H1 (cell line): Measurements from ENCODE around the gene SLC5A11. TPM values are rescaled to one million over a fixed set of nuclear protein-coding genes. Genes with fewer than 3 reads are reported as not detected.

ENCODE experiments used
- CTCF ChIA-PET: fragments of 300-600 bp; sonication (Branson Sonifier 250); formaldehyde crosslinking; loops from one replicate; lab custom pipeline; 2021; ENCODE audit not compliant: partially characterized antibody; lab: Charles Lee
- POLR2A ChIA-PET: fragments of 300-600 bp; sonication (Branson Sonifier 250); formaldehyde crosslinking; loops from one replicate; lab custom pipeline; 2021; ENCODE audit warnings: inconsistent platforms; ENCODE audit not compliant: partially characterized antibody; lab: Charles Lee
- DNase-seq, 2 experiments: peaks; one replicate each; pipeline versions ENCODE4 v3.0.0 to v3.0.0-alpha.2; 2010 to 2022; ENCODE audit warnings: low spot score in 2 of 2, low read depth in 1 of 2, mixed read lengths in 1 of 2
- FAIRE-seq: peaks from 2 replicates; lab custom pipeline; 2011; peaks lifted over from hg19 to GRCh38; lab: Jason Lieb, UNC
- H2AFZ ChIP-seq: 2 replicates; pipeline ENCODE4 v1.8.1; 2012; ENCODE audit warnings: low read length, inconsistent platforms
- H2AK5ac ChIP-seq: 2 replicates; pipeline ENCODE4 v1.6.1; 2013; ENCODE audit warnings: low read depth, low read length
- H2BK120ac ChIP-seq: replicated peaks from 2 replicates; pipeline ENCODE3; 2013; ENCODE audit warnings: low read depth, low read length, inconsistent platforms
- H2BK12ac ChIP-seq: 2 replicates; pipeline ENCODE4 v1.6.1; 2013; ENCODE audit warnings: low read depth, low read length
- H2BK15ac ChIP-seq: 2 replicates; pipeline ENCODE4 v1.6.1; 2013; ENCODE audit warnings: low read length
- H2BK20ac ChIP-seq: 2 replicates; pipeline ENCODE4 v1.6.1; 2013; ENCODE audit warnings: low read length
- H2BK5ac ChIP-seq: 2 replicates; pipeline ENCODE4 v1.6.1; 2013; ENCODE audit warnings: low read depth, low read length
- H3K14ac ChIP-seq: 2 replicates; pipeline ENCODE4 v1.6.1; 2013; ENCODE audit warnings: inconsistent platforms; ENCODE audit not compliant: insufficient read length
- H3K18ac ChIP-seq: 2 replicates; pipeline ENCODE4 v1.6.1; 2013; ENCODE audit warnings: low read length; ENCODE audit errors: extremely low read depth
- H3K23ac ChIP-seq: 2 replicates; pipeline ENCODE4 v1.6.1; 2013; ENCODE audit warnings: inconsistent platforms; ENCODE audit not compliant: insufficient read length
- H3K23me2 ChIP-seq: 2 replicates; pipeline ENCODE4 v1.6.1; 2013; ENCODE audit warnings: low read depth, low read length
- H3K27ac ChIP-seq: 2 replicates; pipeline ENCODE4 v1.6.1; 2011; ENCODE audit warnings: low read depth, low read length, inconsistent platforms
- H3K27me3 ChIP-seq, 4 experiments: replicated peaks in 1 of 4; 1 replicate in 1 of 4; 2 replicates in 3 of 4; pipeline versions ENCODE4 v1.6.1 to v1.8.1; 2011 to 2013; ENCODE audit warnings: low read length in 3 of 4, mild to moderate bottlenecking in 3 of 4, inconsistent platforms in 2 of 4, mixed read lengths in 2 of 4, moderate library complexity in 1 of 4; ENCODE audit not compliant: control insufficient read depth in 3 of 4, insufficient read depth in 3 of 4; ENCODE audit errors: extremely low read depth in 1 of 4
- H3K36me3 ChIP-seq, 4 experiments: 2 replicates each; pipeline versions ENCODE4 v1.6.1 to v1.8.1; 2011 to 2013; ENCODE audit warnings: mild to moderate bottlenecking in 4 of 4, low read length in 3 of 4, moderate library complexity in 2 of 4, control low read depth in 1 of 4, inconsistent platforms in 1 of 4; ENCODE audit not compliant: insufficient read depth in 4 of 4, control insufficient read depth in 2 of 4
- H3K4ac ChIP-seq: replicated peaks from 2 replicates; pipeline ENCODE3; 2013; ENCODE audit warnings: low read length, low read depth, mixed read lengths, inconsistent platforms; ENCODE audit not compliant: insufficient read length
- H3K4me1 ChIP-seq, 4 experiments: replicated peaks in 1 of 4; 1 replicate in 1 of 4; 2 replicates in 3 of 4; pipeline versions ENCODE4 v1.6.1 to v1.8.1; 2011 to 2013; ENCODE audit warnings: low read length in 3 of 4, inconsistent platforms in 2 of 4, mixed read lengths in 1 of 4; ENCODE audit not compliant: insufficient read depth in 4 of 4, control insufficient read depth in 3 of 4
- H3K4me2 ChIP-seq, 2 experiments: 2 replicates each; pipeline versions ENCODE4 v1.6.1 to v1.8.1; 2011 to 2013; ENCODE audit warnings: low read depth in 2 of 2, low read length in 2 of 2, control low read depth in 1 of 2, inconsistent platforms in 1 of 2, mild to moderate bottlenecking in 1 of 2; ENCODE audit not compliant: insufficient read depth in 1 of 2
- H3K4me3 ChIP-seq, 4 experiments: fragments of 200-600, 300-600 bp in 1 of 4; sonication (generic), shearing (Covaris generic), sonication (Bioruptor Twin) in 1 of 4; 2 replicates each; pipeline versions ENCODE4 v1.5.1 to v1.8.1; 2011 to 2016; ENCODE audit warnings: low read length in 4 of 4, low read depth in 3 of 4, control low read depth in 2 of 4, inconsistent platforms in 2 of 4, mild to moderate bottlenecking in 2 of 4, mixed read lengths in 1 of 4, moderate library complexity in 1 of 4; ENCODE audit not compliant: insufficient read depth in 2 of 4; ENCODE audit errors: extremely low read depth in 1 of 4
- H3K56ac ChIP-seq: replicated peaks from 2 replicates; pipeline ENCODE3; 2013; ENCODE audit warnings: low read depth, mild to moderate bottlenecking, mixed read lengths, low read length, inconsistent platforms; ENCODE audit not compliant: insufficient read length
- H3K79me1 ChIP-seq: 2 replicates; pipeline ENCODE4 v1.6.1; 2013; ENCODE audit warnings: low read depth, low read length, control low read depth
- H3K79me2 ChIP-seq, 2 experiments: 2 replicates each; pipeline versions ENCODE4 v1.6.1 to v1.8.1; 2012 to 2013; ENCODE audit warnings: low read length in 2 of 2, mild to moderate bottlenecking in 2 of 2, inconsistent platforms in 1 of 2; ENCODE audit not compliant: insufficient read depth in 2 of 2, control insufficient read depth in 1 of 2
- H3K9ac ChIP-seq, 4 experiments: replicated peaks in 1 of 4; 1 replicate in 1 of 4; 2 replicates in 3 of 4; pipeline versions ENCODE4 v1.6.1 to v1.8.1; 2011 to 2013; ENCODE audit warnings: low read depth in 3 of 4, low read length in 3 of 4, control low read depth in 2 of 4, mild to moderate bottlenecking in 2 of 4, moderate library complexity in 2 of 4, inconsistent platforms in 1 of 4; ENCODE audit errors: extremely low read depth in 1 of 4
- H3K9me3 ChIP-seq, 2 experiments: 2 replicates each; pipeline versions ENCODE4 v1.6.1 to v1.8.1; 2012 to 2013; ENCODE audit warnings: mild to moderate bottlenecking in 2 of 2, moderate library complexity in 2 of 2, control low read depth in 1 of 2, inconsistent platforms in 1 of 2, low read depth in 1 of 2, low read length in 1 of 2, mixed read lengths in 1 of 2; ENCODE audit not compliant: insufficient read depth in 2 of 2
- H4K20me1 ChIP-seq, 2 experiments: replicated peaks in 1 of 2; 2 replicates each; pipeline versions ENCODE3 to v1.8.1; 2011 to 2013; ENCODE audit warnings: inconsistent platforms in 2 of 2, low read length in 2 of 2, mild to moderate bottlenecking in 1 of 2; ENCODE audit not compliant: insufficient read depth in 2 of 2, control insufficient read depth in 1 of 2
- H4K5ac ChIP-seq: 2 replicates; pipeline ENCODE4 v1.6.1; 2013; ENCODE audit warnings: low read length, low read depth, mixed read lengths, inconsistent platforms; ENCODE audit not compliant: insufficient read length
- H4K8ac ChIP-seq: 2 replicates; pipeline ENCODE4 v1.8.0; 2013; ENCODE audit warnings: mild to moderate bottlenecking, moderate library complexity, low read length, inconsistent platforms; ENCODE audit not compliant: insufficient read depth; ENCODE audit errors: extremely low read depth
- H4K91ac ChIP-seq: replicated peaks from 2 replicates; pipeline ENCODE3; 2013; ENCODE audit warnings: low read length, mixed read lengths, inconsistent platforms; ENCODE audit not compliant: insufficient read length
- CBX5 ChIP-seq: fragments of 300-800, 300-1000 bp; sonication (generic); IDR thresholded peaks from 2 replicates; pipeline ENCODE4 v1.7.1; 2016; ENCODE audit warnings: antibody characterized with exemption, low read length, low read depth
- CHD2 ChIP-seq: IDR thresholded peaks from 2 replicates; pipeline ENCODE4 v1.6.1; 2012; ENCODE audit warnings: low read length, improper control_type of control experiment
- GABPA ChIP-seq: IDR thresholded peaks from 2 replicates; pipeline ENCODE4 v1.6.1; 2011; ENCODE audit warnings: mild to moderate bottlenecking, low read length, moderate library complexity, borderline replicate concordance; ENCODE audit not compliant: insufficient read depth
- KDM4A ChIP-seq: IDR thresholded peaks from one replicate; pipeline ENCODE4 v1.7.1; 2012; ENCODE audit warnings: low read depth, mild to moderate bottlenecking, moderate library complexity, low read length, inconsistent platforms; ENCODE audit not compliant: severe bottlenecking
- MAFK ChIP-seq: IDR thresholded peaks from 2 replicates; pipeline ENCODE4 v1.6.1; 2012; ENCODE audit warnings: low read depth, mild to moderate bottlenecking, improper control_type of control experiment, low read length
- NRF1 ChIP-seq: IDR thresholded peaks from 2 replicates; pipeline ENCODE4 v1.6.1; 2011; ENCODE audit warnings: mild to moderate bottlenecking, low read depth, low read length, improper control_type of control experiment
- POU5F1 ChIP-seq: IDR thresholded peaks from 2 replicates; pipeline ENCODE4 v1.6.1; 2011; ENCODE audit warnings: low read depth, mild to moderate bottlenecking, low read length, moderate library complexity
- RBBP5 ChIP-seq: IDR thresholded peaks from 2 replicates; pipeline ENCODE4 v1.7.1; 2012; ENCODE audit warnings: low read depth, mild to moderate bottlenecking, inconsistent platforms, low read length, moderate library complexity, borderline replicate concordance
- RNF2 ChIP-seq: fragments of 200-900, 300-1000 bp; sonication (generic); IDR thresholded peaks from 2 replicates; pipeline ENCODE4 v1.7.1; 2016; ENCODE audit warnings: borderline replicate concordance, low read depth, mild to moderate bottlenecking, antibody characterized with exemption, low read length; ENCODE audit not compliant: poor library complexity, severe bottlenecking; ENCODE audit errors: missing control alignments
- SP4 ChIP-seq: IDR thresholded peaks from 2 replicates; pipeline ENCODE4 v1.6.1; 2012; ENCODE audit warnings: low read length, inconsistent platforms
- SRF ChIP-seq: IDR thresholded peaks from 2 replicates; pipeline ENCODE4 v1.6.1; 2011; ENCODE audit warnings: mild to moderate bottlenecking, low read depth, low read length, moderate library complexity
- SUZ12 ChIP-seq: fragments of 200-600 bp; sonication (generic); IDR thresholded peaks from 2 replicates; pipeline ENCODE4 v1.6.1; 2012; ENCODE audit warnings: mild to moderate bottlenecking, inconsistent platforms, low read length, moderate library complexity, mixed read lengths
- TAF7 ChIP-seq: optimal IDR thresholded peaks from 2 replicates; pipeline ENCODE3; 2011; ENCODE audit warnings: low read depth, mild to moderate bottlenecking, inconsistent platforms, low read length, moderate library complexity, borderline replicate concordance
- TCF12 ChIP-seq: IDR thresholded peaks from 2 replicates; pipeline ENCODE4 v1.6.1; 2011; ENCODE audit warnings: low read depth, mild to moderate bottlenecking, low read length
- TEAD4 ChIP-seq: IDR thresholded peaks from 2 replicates; pipeline ENCODE4 v1.6.1; 2012; ENCODE audit warnings: low read depth, low read length, inconsistent platforms, mixed read lengths
- WGBS, 2 experiments: shearing (Covaris generic) in 1 of 2; methylation state at CpG; one replicate each; pipeline versions ENCODE4 v1.1.6 to v1.1.7; 2013 to 2015; ENCODE audit warnings: low lambda C conversion rate in 2 of 2, mixed read lengths in 2 of 2, inconsistent platforms in 1 of 2, low coverage in 1 of 2, missing lambda C conversion rate in 1 of 2; ENCODE audit not compliant: insufficient replicate concordance in 2 of 2, insufficient coverage in 1 of 2, insufficient read length in 1 of 2; ENCODE audit errors: extremely low coverage in 1 of 2, missing lambda C conversion rate in 1 of 2; 5-methylcytosine and 5-hydroxymethylcytosine counted together
- polyA plus RNA-seq, 7 experiments: library from polyadenylated mRNA; depleted of rRNA in 3 of 7; stranded (reverse) in 5 of 7; unstranded in 2 of 7; fragments of >200 nt in 5 of 7; fragments of 200-250 nt in 2 of 7; gene quantifications; 1 replicate in 5 of 7; 2 replicates in 1 of 7; 4 replicates in 1 of 7; pipeline versions ENCODE4 v1.2.1 to v1.2.3, GENCODE V29; 2011 to 2013; ENCODE audit warnings: missing spikeins in 2 of 7, mixed read lengths in 2 of 7
- total RNA-seq: library from RNA; stranded (reverse); fragmentation: NEBNext Ultra II Directional; extraction: Animal tissue kit (Norgen Biotek cat#: 25700); gene quantifications from 2 replicates; pipeline ENCODE4 v1.2.1, GENCODE V29; 2021

Gene SLC5A11
- total and polyA plus RNA-seq, 2 of the 8 experiments (the other 6 are each of a cell fraction or from before 2014, with no cell fraction given) = 0.26 to 0.59 TPM

- no peak overlapping the region for H4K91ac ChIP-seq
- no peak overlapping the region for H2BK120ac ChIP-seq
- no peak overlapping the region for H2BK20ac ChIP-seq
- no peak overlapping the region for H3K14ac ChIP-seq
- no peak overlapping the region for H4K8ac ChIP-seq
- H3K27ac ChIP-seq = no peak overlapping the region
- H3K79me1 ChIP-seq = no peaks in the 10 kb centered on the region
- H3K9me3 ChIP-seq = no peaks in the 10 kb centered on the region
- POLR2A ChIA-PET = no interaction called here
- no peak overlapping the region for H2AK5ac ChIP-seq
- H3K4me1 ChIP-seq = no peaks in the 10 kb centered on the region
- no peaks in the 10 kb centered on the region for H3K23me2 ChIP-seq
- WGBS, 2 experiments = 86% methylated on average over 10 of the region's 10 CpGs; no CpG with 5 or more reads in 1 of the 2 experiments
- no peak for DNase-seq
- no peak for FAIRE-seq
- H4K20me1 ChIP-seq = no peaks in the 10 kb centered on the region
- H3K4ac ChIP-seq = no peak overlapping the region
- H3K9ac ChIP-seq = no peak overlapping the region
- no peaks in the 10 kb centered on the region for H3K79me2 ChIP-seq
- no peak overlapping the region for H2BK12ac ChIP-seq
- no peak overlapping the region for H3K56ac ChIP-seq
- no peak overlapping the region for H2BK5ac ChIP-seq
- H3K18ac ChIP-seq = no peak overlapping the region
- no peak overlapping the region for H3K4me3 ChIP-seq
- no peaks in the 10 kb centered on the region for H3K36me3 ChIP-seq
- H3K4me2 ChIP-seq = no peak overlapping the region
- no peak overlapping the region for H2AFZ ChIP-seq
- H3K23ac ChIP-seq = no peak overlapping the region
- no peak overlapping the region for H4K5ac ChIP-seq
- H3K27me3 ChIP-seq = no peaks in the 10 kb centered on the region; a peak in 1 of 7 replicates
- H2BK15ac ChIP-seq = no peak overlapping the region
- CTCF ChIA-PET = interaction anchor here (1.0 to 1.4 kb wide), 3 partner anchors 14 to 74 kb away, joined by 3 to 4 read pairs (median 3); no protein-coding TSS in a partner anchor
- TF ChIP-seq CHD2 (no peak), TEAD4 (no peak), SRF (no peak), CBX5 (no peak), SP4 (no peak), TCF12 (no peak), NRF1 (no peak), MAFK (no peak), POU5F1 (no peak), GABPA (no peak), SUZ12 (no peak), RNF2 (no peak), RBBP5 (no peak), TAF7 (no peak), KDM4A (no peak)
Measured at GRCh38 chr16:24908716-24909115, 63.0 kb downstream of the SLC5A11 start.
